Activated naive CD8-positive, alpha-beta T cell treated with anti-CD3 and anti-CD28 coated beads, Interleukin-2, amount 50 U/mL, for 16 hours (primary cell): ENCODE results near the gene TMEM182.

Source experiments
- DNase-seq: peaks from one replicate; pipeline ENCODE4 v3.0.0-alpha.2; 2020; ENCODE audit warnings: low read depth, low spot score

Gene TMEM182

GRCh38 chr2:102768253-102768652 lies 6.4 kb downstream of the TMEM182 start:
- no peak for DNase-seq

- no peak for DNase-seq
These were observed 7.1 kb downstream of the TMEM182 start for GRCh38 chr2:102768892-102769291.

GRCh38 chr2:102770506-102770905 lies 8.7 kb downstream of the TMEM182 start:
- no peak for DNase-seq

GRCh38 chr2:102771114-102771513 lies 9.3 kb downstream of the TMEM182 start:
- no peak for DNase-seq

GRCh38 chr2:102772659-102773058 lies 10.8 kb downstream of the TMEM182 start:
- DNase-seq: no peak

GRCh38 chr2:102773149-102773705 lies 11.4 kb downstream of the TMEM182 start:
- DNase-seq: no peak

- DNase-seq: no peak
These were observed 16.4 kb downstream of the TMEM182 start for GRCh38 chr2:102778260-102778659.

- no peak for DNase-seq
These were observed 18.6 kb downstream of the TMEM182 start for GRCh38 chr2:102780467-102780866.

- no peak for DNase-seq
These were observed 20.4 kb downstream of the TMEM182 start for GRCh38 chr2:102782187-102782586.

GRCh38 chr2:102782933-102783332 lies 21.1 kb downstream of the TMEM182 start:
- DNase-seq: no peak

GRCh38 chr2:102783506-102784183 lies 21.8 kb downstream of the TMEM182 start:
- DNase-seq: no peak

- no peak for DNase-seq
These were observed 23.1 kb downstream of the TMEM182 start for GRCh38 chr2:102784940-102785339.

GRCh38 chr2:102788216-102788884 lies 26.5 kb downstream of the TMEM182 start:
- DNase-seq: no peak

GRCh38 chr2:102788885-102789260 lies 27.0 kb downstream of the TMEM182 start:
- DNase-seq: no peak

GRCh38 chr2:102789349-102790090 lies 27.7 kb downstream of the TMEM182 start:
- DNase-seq: no peak

GRCh38 chr2:102790091-102790455 lies 28.2 kb downstream of the TMEM182 start:
- DNase-seq: no peak

- DNase-seq: no peak
These were observed 30.9 kb downstream of the TMEM182 start for GRCh38 chr2:102792568-102793208.

- no peak for DNase-seq
These were observed 33.8 kb downstream of the TMEM182 start for GRCh38 chr2:102795641-102796040.

- no peak for DNase-seq
These were observed 34.5 kb downstream of the TMEM182 start for GRCh38 chr2:102796337-102796736.

- no peak for DNase-seq
These were observed 35.7 kb downstream of the TMEM182 start for GRCh38 chr2:102797486-102797885.

- no peak for DNase-seq
These were observed 36.4 kb downstream of the TMEM182 start for GRCh38 chr2:102798181-102798580.

- no peak for DNase-seq
These were observed 39.4 kb downstream of the TMEM182 start for GRCh38 chr2:102801098-102801718.
